ENCODE results near the gene THEMIS. TPM values are rescaled to one million over a fixed set of nuclear protein-coding genes. Genes with fewer than 3 reads are reported as not detected.

Gene THEMIS
- total and polyA plus RNA-seq, 2 of the 4 experiments (the other 2 are of a cell fraction): not detected

GRCh38 chr6:127902933-127903332 is 2.1 kb upstream of the THEMIS start:
- no peak overlapping the region for H3K9ac ChIP-seq (ENCODE audit: low read depth, low read length)
- 86% methylated on average over 7 of the region's 8 CpGs; no CpG with 5 or more reads in 1 of the 2 experiments for WGBS, 2 experiments (ENCODE audit: extremely low coverage in 2 of 2, insufficient read length in 1 of 2)
- ChIA-PET CTCF (no interaction called here), POLR2A (ENCODE audit: unreplicated experiment) (interaction anchor here (0.6 kb wide), 1 partner anchor 744 kb away, joined by 3 read pairs; no protein-coding TSS in a partner anchor)
- no peak overlapping the region for H2AK5ac ChIP-seq (ENCODE audit: low read depth, low read length)
- no peaks in the 10 kb centered on the region for H3K36me3 ChIP-seq (ENCODE audit: control insufficient read depth, insufficient read depth, low read length)
- no peak overlapping the region for H3K18ac ChIP-seq (ENCODE audit: low read depth, low read length)
- H3K9me3 ChIP-seq (ENCODE audit: control insufficient read depth, insufficient read depth, low read length): no peaks in the 10 kb centered on the region
- H2AK9ac ChIP-seq (replicated peaks; ENCODE audit: low read depth, low read length, poor library complexity): no peak overlapping the region
- no peak overlapping the region for H4K8ac ChIP-seq (ENCODE audit: low read depth in 2 of 2, low read length in 2 of 2)
- no peak overlapping the region for H2BK20ac ChIP-seq (ENCODE audit: low read depth, low read length)
- no peaks in the 10 kb centered on the region for H4K20me1 ChIP-seq (ENCODE audit: insufficient read depth, low read length)
- H2BK5ac ChIP-seq (ENCODE audit: low read depth, low read length, poor library complexity, severe bottlenecking): no peak overlapping the region
- H3K79me1 ChIP-seq (ENCODE audit: low read depth in 1 of 2, low read length in 2 of 2): no peaks in the 10 kb centered on the region
- H3K14ac ChIP-seq (replicated peaks; ENCODE audit: low read depth, low read length): no peak overlapping the region
- no peaks in the 10 kb centered on the region for H3K9me1 ChIP-seq (ENCODE audit: insufficient read depth, low read length)
- DNase-seq: no peak
- H2BK120ac ChIP-seq (ENCODE audit: low read depth, low read length): no peak overlapping the region
- H2AFZ ChIP-seq (replicated peaks; ENCODE audit: low read length, poor library complexity): no peak overlapping the region
- H3K4me3 ChIP-seq (ENCODE audit: insufficient read depth, low read depth, low read length): no peak overlapping the region
- H3K27me3 ChIP-seq (ENCODE audit: control insufficient read depth, insufficient read depth, low read length): no peaks in the 10 kb centered on the region
- no peak overlapping the region for H2BK15ac ChIP-seq (ENCODE audit: low read depth, low read length)
- no peak for ATAC-seq (ENCODE audit: low read depth)
- no peak overlapping the region for H3K4ac ChIP-seq (ENCODE audit: low read depth, low read length)
- H3K4me2 ChIP-seq (ENCODE audit: low read depth, low read length): no peak overlapping the region
- H3K56ac ChIP-seq (ENCODE audit: extremely low read depth, insufficient read depth, low read length): no peak overlapping the region
- H4K91ac ChIP-seq (ENCODE audit: insufficient read depth, low read depth, low read length): no peak overlapping the region
- no peak for TF ChIP-seq CHD1 (IDR thresholded peaks at IDR 0.05; ENCODE audit: low read depth, low read length)
- H3K27ac ChIP-seq (ENCODE audit: insufficient read depth, low read length): no peak overlapping the region
- intact Hi-C loops (cut with micrococcal nuclease) (no loop called here), in situ Hi-C loops (cut with MboI; ENCODE audit: low sequenced_read_pairs) (no loop called here), dilution Hi-C loops (cut with HindIII; ENCODE audit: low sequenced_read_pairs, unreplicated experiment) (no loop called here)
- no peak overlapping the region for H4K5ac ChIP-seq (ENCODE audit: low read depth, low read length)
- H3K4me1 ChIP-seq (ENCODE audit: control insufficient read depth, insufficient read depth, low read length): no peaks in the 10 kb centered on the region
- BruUV-seq (replicated peaks): no TSS peak
- H3K23ac ChIP-seq (ENCODE audit: low read depth, low read length): no peak overlapping the region

Measured in IMR-90 (cell line).